GM18873 (cell line): ENCODE data around the gene DKKL1.

ENCODE experiments used
- ATAC-seq: cut with Tn5 transposase; IDR thresholded peaks from one replicate; pipeline ENCODE4 v1.9.1; 2021; ENCODE audit warnings: mild to moderate bottlenecking, moderate library complexity, moderate number of reproducible peaks; ENCODE audit not compliant: unreplicated experiment, low FRiP score

The DKKL1 gene

GRCh38 chr19:49418511-49418910, 54.8 kb downstream of the DKKL1 start:
- ATAC-seq = no peak

GRCh38 chr19:49419173-49419572, 55.5 kb downstream of the DKKL1 start:
- no peak for ATAC-seq

- ATAC-seq = no peak
These were observed 56.5 kb downstream of the DKKL1 start for GRCh38 chr19:49420227-49420626.

DNA sequence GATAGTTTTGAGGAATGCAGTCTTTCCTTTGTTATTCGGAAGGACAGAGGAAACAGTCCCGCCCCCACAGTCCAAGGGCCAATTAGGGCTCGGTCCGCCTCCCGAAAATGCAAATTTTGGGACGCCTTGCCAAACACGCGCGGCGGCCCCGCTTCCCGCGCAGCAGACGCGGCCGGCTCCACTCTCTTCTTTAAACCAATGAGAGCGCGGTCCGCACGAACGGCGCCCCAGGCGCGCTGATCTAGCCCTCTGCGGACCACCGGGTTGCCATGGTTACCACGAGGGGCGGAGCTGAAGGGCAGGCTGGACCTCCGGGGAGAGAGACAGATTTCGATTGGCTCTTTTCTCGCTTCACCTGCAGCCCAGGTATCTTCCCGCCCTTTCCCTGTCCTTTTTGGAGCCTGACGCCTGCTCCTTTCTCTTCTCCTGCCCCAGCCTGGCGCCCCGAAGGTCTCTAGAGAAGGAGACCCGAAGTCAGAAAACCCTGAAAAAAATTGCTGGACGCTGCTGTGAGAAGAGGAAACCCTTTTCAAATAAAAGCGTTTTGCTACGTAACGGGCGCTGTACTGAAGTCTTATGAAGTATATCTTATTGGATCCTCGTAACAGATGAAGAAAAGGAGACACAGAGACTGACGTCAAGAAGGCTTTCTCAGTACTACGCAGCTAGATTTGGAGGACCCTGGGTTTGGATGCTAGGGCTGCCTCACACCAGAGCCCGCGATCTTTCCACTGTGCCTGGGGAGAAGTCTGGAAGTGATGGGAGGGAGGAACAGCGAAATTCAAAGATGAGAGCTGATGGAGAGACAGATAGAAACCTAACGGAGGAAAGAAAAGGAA, 57.6 kb downstream of the DKKL1 start:
- ATAC-seq = no peak

- ATAC-seq = no peak
These were observed 58.2 kb downstream of the DKKL1 start for GRCh38 chr19:49421878-49422202.

GRCh38 chr19:49422407-49423070, 58.9 kb downstream of the DKKL1 start:
- no peak for ATAC-seq

DNA sequence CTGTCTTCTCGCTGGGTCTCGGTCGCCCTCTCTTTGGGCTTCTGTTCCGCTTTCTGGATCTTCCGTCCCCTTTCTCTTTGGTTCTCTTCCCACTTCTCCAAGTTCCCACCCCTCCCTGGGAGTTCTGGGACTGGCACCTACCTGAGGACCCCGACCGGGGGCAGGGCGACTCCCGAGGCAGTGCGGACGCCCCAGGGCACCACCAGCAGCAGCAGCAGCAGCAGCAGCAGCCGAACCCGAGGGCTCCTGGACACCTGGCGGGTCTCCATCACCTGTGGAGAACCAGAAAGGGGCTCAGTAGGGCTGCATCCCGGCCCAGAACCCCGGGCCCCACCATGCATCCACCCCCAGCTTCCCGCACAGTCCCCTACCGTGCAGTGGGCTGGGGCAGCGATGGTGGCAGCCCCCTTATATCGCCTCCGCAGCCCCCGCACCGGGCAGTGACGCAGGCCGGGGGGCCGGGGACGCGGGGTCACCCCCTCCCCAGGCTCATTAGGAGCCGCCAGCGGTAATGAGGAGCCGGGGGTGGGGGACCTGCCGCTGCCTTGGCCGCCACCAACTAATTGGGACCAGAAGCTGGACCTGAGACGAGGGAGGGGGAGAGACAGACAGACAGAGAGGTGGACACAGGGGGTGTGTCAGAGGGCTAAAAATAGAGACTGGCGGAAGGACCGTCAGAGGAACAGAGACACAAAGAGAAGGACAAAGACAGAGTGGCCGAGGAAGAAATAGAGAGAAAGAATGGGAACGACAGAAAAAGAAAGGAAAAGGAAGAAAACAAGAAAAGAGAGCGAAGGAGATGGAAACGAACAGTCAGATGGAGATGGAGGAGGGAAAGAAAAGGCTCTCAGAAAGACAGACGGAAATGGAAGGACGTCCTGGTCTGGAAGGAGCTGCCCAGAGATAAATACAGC, 59.7 kb downstream of the DKKL1 start, which contains the start of gene PTH2:
PTH2 (minus strand) TSS at position 371 of the 914 bp plus-strand sequence; CDS start at position 269, 102 bp downstream.
- no peak for ATAC-seq

GRCh38 chr19:49423985-49424303, 60.3 kb downstream of the DKKL1 start:
- no peak for ATAC-seq
